ENCODE data around the gene CDK5RAP2. TPM values are rescaled to one million over a fixed set of nuclear protein-coding genes. Genes with fewer than 3 reads are reported as not detected.

CDK5RAP2 gene
- total and polyA plus RNA-seq, 10 of the 15 experiments (the other 5 are each of a cell fraction or from before 2014, with no cell fraction given) = 16.2 to 53.5 (median 34.5) TPM

- in situ Hi-C loops (cut with MboI) = no loop called here
- DNase-seq (ENCODE audit: low read depth, low spot score) = no peak
- H3K4me1 ChIP-seq (ENCODE audit: control insufficient read depth, insufficient read depth, low read length) = no peaks in the 10 kb centered on the region
- H3K4me2 ChIP-seq (ENCODE audit: control insufficient read depth, insufficient read depth) = no peak overlapping the region
- intact Hi-C loops (cut with micrococcal nuclease; ENCODE audit: unreplicated experiment) = no loop called here
- H3K9me3 ChIP-seq (replicated peaks; ENCODE audit: control insufficient read depth, insufficient read depth, low read length) = peaks cover 2% of the 10 kb centered on the region; the same call in 2 of the 3 replicates
- no peak for FAIRE-seq
- no peaks in the 10 kb centered on the region for H3K27me3 ChIP-seq (replicated peaks in 1 of 2; ENCODE audit: control insufficient read depth in 2 of 2, insufficient read depth in 2 of 2, low read length in 1 of 2)
- no peak overlapping the region for H3K9ac ChIP-seq (ENCODE audit: control insufficient read depth, insufficient read depth, low read length)
- ChIA-PET SMC1A (ENCODE audit: uncharacterized antibody, unreplicated experiment) (no interaction called here), POLR2A (interaction anchor here (0.6 kb wide), 1 partner anchor 15 kb away, joined by 4 read pairs; no protein-coding TSS in a partner anchor), RAD21 (ENCODE audit: unreplicated experiment) (no interaction called here), CTCF (interaction anchor here (1.3 kb wide), 1 partner anchor 16 kb away, joined by 3 read pairs; no protein-coding TSS in a partner anchor)
- H3K4me3 ChIP-seq = no peak overlapping the region
- peaks cover 3 to 12% of the 10 kb centered on the region in 2 experiments for H3K36me3 ChIP-seq (ENCODE audit: control insufficient read depth in 2 of 2, insufficient read depth in 2 of 2, low read length in 1 of 2)
- no peak overlapping the region for H2AFZ ChIP-seq (ENCODE audit: control insufficient read depth, low read depth, low read length)
- TF ChIP-seq RUNX3 (IDR thresholded peaks at IDR 0.05; ENCODE audit: low read length) (no peak), CREM (IDR thresholded peaks at IDR 0.05; ENCODE audit: low read depth) (no peak), GABPA (IDR thresholded peaks at IDR 0.05; ENCODE audit: low read depth) (no peak), ZSCAN29 (IDR thresholded peaks at IDR 0.05) (no peak), TBL1XR1 (IDR thresholded peaks at IDR 0.05; ENCODE audit: low read depth, low read length) (no peak), ZBTB11 (CRISPR knock-in tag; IDR thresholded peaks at IDR 0.05) (no peak), MEF2A (IDR thresholded peaks at IDR 0.05; ENCODE audit: insufficient read depth, low read depth, low read length) (no peak), FOXK2 (IDR thresholded peaks at IDR 0.05) (no peak), HCFC1 (IDR thresholded peaks at IDR 0.05; ENCODE audit: low read length) (no peak), SREBF1 (IDR thresholded peaks at IDR 0.05; ENCODE audit: low read length) (no peak), CHD4 (IDR thresholded peaks at IDR 0.05) (no peak)
- TF ChIP-seq, protein P1, sequence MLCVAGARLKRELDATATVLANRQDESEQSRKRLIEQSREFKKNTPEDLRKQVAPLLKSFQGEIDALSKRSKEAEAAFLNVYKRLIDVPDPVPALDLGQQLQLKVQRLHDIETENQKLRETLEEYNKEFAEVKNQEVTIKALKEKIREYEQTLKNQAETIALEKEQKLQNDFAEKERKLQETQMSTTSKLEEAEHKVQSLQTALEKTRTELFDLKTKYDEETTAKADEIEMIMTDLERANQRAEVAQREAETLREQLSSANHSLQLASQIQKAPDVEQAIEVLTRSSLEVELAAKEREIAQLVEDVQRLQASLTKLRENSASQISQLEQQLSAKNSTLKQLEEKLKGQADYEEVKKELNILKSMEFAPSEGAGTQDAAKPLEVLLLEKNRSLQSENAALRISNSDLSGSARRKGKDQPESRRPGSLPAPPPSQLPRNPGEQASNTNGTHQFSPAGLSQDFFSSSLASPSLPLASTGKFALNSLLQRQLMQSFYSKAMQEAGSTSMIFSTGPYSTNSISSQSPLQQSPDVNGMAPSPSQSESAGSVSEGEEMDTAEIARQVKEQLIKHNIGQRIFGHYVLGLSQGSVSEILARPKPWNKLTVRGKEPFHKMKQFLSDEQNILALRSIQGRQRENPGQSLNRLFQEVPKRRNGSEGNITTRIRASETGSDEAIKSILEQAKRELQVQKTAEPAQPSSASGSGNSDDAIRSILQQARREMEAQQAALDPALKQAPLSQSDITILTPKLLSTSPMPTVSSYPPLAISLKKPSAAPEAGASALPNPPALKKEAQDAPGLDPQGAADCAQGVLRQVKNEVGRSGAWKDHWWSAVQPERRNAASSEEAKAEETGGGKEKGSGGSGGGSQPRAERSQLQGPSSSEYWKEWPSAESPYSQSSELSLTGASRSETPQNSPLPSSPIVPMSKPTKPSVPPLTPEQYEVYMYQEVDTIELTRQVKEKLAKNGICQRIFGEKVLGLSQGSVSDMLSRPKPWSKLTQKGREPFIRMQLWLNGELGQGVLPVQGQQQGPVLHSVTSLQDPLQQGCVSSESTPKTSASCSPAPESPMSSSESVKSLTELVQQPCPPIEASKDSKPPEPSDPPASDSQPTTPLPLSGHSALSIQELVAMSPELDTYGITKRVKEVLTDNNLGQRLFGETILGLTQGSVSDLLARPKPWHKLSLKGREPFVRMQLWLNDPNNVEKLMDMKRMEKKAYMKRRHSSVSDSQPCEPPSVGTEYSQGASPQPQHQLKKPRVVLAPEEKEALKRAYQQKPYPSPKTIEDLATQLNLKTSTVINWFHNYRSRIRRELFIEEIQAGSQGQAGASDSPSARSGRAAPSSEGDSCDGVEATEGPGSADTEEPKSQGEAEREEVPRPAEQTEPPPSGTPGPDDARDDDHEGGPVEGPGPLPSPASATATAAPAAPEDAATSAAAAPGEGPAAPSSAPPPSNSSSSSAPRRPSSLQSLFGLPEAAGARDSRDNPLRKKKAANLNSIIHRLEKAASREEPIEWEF (IDR thresholded peaks at IDR 0.05; ENCODE audit: insufficient replicate concordance, low read depth, low read length) = no peak
- TF ChIP-seq, protein P2, sequence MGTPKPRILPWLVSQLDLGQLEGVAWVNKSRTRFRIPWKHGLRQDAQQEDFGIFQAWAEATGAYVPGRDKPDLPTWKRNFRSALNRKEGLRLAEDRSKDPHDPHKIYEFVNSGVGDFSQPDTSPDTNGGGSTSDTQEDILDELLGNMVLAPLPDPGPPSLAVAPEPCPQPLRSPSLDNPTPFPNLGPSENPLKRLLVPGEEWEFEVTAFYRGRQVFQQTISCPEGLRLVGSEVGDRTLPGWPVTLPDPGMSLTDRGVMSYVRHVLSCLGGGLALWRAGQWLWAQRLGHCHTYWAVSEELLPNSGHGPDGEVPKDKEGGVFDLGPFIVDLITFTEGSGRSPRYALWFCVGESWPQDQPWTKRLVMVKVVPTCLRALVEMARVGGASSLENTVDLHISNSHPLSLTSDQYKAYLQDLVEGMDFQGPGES (IDR thresholded peaks at IDR 0.05) = no peak
- no peaks in the 10 kb centered on the region for H3K79me2 ChIP-seq (ENCODE audit: control insufficient read depth, insufficient read depth, low read length)
- ATAC-seq = no peak
- H4K20me1 ChIP-seq (ENCODE audit: control insufficient read depth, insufficient read depth) = no peaks in the 10 kb centered on the region
- BruUV-seq (replicated peaks) = no TSS peak
- 57% methylated on average over 4 of the region's 4 CpGs for WGBS (ENCODE audit: insufficient coverage, insufficient replicate concordance, low lambda C conversion rate, missing lambda C conversion rate)
- H3K27ac ChIP-seq (ENCODE audit: control insufficient read depth, insufficient read depth) = no peak overlapping the region
Measured at GRCh38 chr9:120505186-120505585, 74.8 kb downstream of the CDK5RAP2 start.
